ENCODE data around the gene PCBD1.

DNA sequence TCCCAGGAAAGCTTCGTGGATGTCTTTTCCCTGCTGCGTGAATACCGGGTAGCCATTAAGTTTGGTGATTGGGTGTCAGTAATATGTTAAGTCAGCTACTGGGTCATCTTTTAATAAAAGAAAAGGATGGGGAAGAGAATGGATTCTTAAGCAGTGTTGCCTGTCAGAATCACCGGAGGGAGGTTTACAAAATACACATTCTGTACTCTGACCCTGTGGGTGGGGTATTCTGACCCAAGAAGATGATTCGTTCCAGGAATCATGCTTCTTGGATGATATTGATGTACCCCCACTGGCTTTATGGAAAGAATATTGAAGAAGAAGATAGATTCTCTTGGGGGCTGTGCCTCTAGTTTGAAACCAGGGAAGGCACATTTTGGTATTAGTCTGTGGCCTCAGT lies 54.3 kb downstream of the PCBD1 start:
- TF ChIP-seq, protein P1, sequence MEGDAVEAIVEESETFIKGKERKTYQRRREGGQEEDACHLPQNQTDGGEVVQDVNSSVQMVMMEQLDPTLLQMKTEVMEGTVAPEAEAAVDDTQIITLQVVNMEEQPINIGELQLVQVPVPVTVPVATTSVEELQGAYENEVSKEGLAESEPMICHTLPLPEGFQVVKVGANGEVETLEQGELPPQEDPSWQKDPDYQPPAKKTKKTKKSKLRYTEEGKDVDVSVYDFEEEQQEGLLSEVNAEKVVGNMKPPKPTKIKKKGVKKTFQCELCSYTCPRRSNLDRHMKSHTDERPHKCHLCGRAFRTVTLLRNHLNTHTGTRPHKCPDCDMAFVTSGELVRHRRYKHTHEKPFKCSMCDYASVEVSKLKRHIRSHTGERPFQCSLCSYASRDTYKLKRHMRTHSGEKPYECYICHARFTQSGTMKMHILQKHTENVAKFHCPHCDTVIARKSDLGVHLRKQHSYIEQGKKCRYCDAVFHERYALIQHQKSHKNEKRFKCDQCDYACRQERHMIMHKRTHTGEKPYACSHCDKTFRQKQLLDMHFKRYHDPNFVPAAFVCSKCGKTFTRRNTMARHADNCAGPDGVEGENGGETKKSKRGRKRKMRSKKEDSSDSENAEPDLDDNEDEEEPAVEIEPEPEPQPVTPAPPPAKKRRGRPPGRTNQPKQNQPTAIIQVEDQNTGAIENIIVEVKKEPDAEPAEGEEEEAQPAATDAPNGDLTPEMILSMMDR (IDR thresholded peaks at IDR 0.05) = no peak
- TF ChIP-seq POLR2A (IDR thresholded peaks at IDR 0.05) = no peak
